Measurements from ENCODE around the gene TUT7. TPM values are rescaled to one million over a fixed set of nuclear protein-coding genes. Genes with fewer than 3 reads are reported as not detected.

The TUT7 gene
- total RNA-seq, 3 donors from 2014 or later: 59.5 to 95.4 (median 65.2) TPM

DNA sequence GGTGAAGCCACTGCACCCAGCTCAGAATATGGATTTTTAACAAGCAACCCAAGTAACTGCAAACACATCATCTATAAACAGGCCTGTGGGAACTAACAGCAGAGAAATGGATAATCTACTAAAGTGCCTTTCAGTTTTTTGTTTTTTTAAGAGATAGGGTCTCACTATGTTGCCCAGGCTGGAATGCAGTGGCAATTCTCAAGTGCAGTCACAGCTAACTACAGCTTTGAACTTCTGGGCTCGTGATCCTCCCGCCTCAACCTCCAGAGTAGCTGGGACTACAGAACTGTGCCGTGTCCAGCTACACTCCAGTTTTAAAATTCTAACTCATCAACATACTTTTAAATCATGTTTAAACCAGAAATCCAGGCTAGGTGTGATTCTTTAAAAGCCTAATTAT, 11.9 kb downstream of the TUT7 start:
- no peaks in the 10 kb centered on the region for H3K36me3 ChIP-seq
- intact Hi-C loops (cut with DNase I; ENCODE audit: low total_unique reads): no loop called here
- H3K9me3 ChIP-seq: no peaks in the 10 kb centered on the region

DNA sequence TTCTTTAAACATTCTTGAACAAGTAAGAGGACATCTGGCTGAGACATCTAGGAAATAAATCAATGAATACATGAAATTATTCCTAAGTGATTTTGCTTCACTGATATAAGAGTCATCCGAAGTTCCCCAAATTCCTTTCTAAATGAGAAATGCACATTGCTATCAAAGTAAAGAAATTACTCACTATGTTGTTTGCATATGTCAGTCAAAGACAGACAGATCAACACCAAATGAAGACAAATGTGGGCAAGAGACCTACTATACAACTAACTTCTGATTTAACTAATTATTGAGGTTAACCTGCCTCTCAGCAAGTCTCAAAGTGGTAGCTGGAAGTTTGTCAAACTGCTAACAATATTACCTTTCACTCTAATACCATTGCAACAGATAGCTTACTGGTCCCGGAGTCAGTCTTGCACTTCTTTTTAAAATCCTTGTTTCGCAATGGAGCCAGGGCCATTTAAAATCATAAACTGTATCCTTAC, 13.2 kb downstream of the TUT7 start:
- H3K27me3 ChIP-seq: no peaks in the 10 kb centered on the region
- H3K9me3 ChIP-seq: no peaks in the 10 kb centered on the region
- no peak overlapping the region for H3K27ac ChIP-seq
- intact Hi-C loops (cut with DNase I; ENCODE audit: low total_unique reads): no loop called here
- no peak for DNase-seq (ENCODE audit: low spot score in 2 of 2)
- H3K4me1 ChIP-seq: no peaks in the 10 kb centered on the region
- no peaks in the 10 kb centered on the region for H3K36me3 ChIP-seq
- H3K4me3 ChIP-seq: no peak overlapping the region
- TF ChIP-seq POLR2AphosphoS5 (IDR thresholded peaks at IDR 0.05) (no peak), POLR2A (IDR thresholded peaks at IDR 0.05) (no peak)
- TF ChIP-seq, protein P1, sequence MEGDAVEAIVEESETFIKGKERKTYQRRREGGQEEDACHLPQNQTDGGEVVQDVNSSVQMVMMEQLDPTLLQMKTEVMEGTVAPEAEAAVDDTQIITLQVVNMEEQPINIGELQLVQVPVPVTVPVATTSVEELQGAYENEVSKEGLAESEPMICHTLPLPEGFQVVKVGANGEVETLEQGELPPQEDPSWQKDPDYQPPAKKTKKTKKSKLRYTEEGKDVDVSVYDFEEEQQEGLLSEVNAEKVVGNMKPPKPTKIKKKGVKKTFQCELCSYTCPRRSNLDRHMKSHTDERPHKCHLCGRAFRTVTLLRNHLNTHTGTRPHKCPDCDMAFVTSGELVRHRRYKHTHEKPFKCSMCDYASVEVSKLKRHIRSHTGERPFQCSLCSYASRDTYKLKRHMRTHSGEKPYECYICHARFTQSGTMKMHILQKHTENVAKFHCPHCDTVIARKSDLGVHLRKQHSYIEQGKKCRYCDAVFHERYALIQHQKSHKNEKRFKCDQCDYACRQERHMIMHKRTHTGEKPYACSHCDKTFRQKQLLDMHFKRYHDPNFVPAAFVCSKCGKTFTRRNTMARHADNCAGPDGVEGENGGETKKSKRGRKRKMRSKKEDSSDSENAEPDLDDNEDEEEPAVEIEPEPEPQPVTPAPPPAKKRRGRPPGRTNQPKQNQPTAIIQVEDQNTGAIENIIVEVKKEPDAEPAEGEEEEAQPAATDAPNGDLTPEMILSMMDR (IDR thresholded peaks at IDR 0.05): no peak

More for the DNA sequence above, 11.9 kb downstream of the TUT7 start:
- H3K27me3 ChIP-seq: no peaks in the 10 kb centered on the region
- no peak overlapping the region for H3K27ac ChIP-seq
- TF ChIP-seq POLR2A (IDR thresholded peaks at IDR 0.05): no peak
- TF ChIP-seq, protein P1 (IDR thresholded peaks at IDR 0.05): no peak
- TF ChIP-seq POLR2AphosphoS5 (IDR thresholded peaks at IDR 0.05): no peak
- no peak overlapping the region for H3K4me3 ChIP-seq
- H3K4me1 ChIP-seq: no peaks in the 10 kb centered on the region
- no peak for DNase-seq (ENCODE audit: low spot score in 2 of 2)

DNA sequence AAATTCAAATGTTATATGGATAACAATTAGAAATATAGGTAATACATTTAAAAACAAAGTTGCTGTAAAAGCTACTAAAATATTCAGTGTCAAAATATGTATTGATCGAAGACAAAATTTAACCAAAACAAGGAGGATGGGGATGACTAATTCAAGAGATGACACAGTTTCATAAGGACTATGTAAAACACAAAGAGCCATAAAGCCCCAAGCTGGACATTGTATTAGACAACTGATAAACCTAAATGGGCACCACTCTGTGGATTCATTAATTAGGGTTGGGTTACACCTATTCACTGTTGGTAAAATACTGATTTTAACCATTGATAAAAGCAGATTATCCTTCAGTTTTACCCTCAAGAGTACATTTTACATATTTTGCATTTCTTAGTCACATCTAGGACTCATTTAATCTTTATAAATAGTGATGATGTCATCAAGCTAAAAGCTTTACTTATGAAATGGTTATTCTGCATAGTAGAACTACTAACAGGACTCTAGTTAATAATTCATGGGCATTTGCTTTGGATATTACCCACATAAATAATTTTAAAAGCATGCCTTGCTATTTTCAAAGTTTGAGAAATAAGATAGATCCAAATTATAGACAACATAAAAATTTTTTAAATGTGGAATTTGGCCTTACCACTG, 13.7 kb downstream of the TUT7 start:
- no peak overlapping the region for H3K27ac ChIP-seq
- no peaks in the 10 kb centered on the region for H3K4me1 ChIP-seq
- H3K27me3 ChIP-seq: no peaks in the 10 kb centered on the region
- H3K36me3 ChIP-seq: no peaks in the 10 kb centered on the region
- no peak overlapping the region for H3K4me3 ChIP-seq
- TF ChIP-seq POLR2AphosphoS5 (IDR thresholded peaks at IDR 0.05): no peak
- TF ChIP-seq, protein P1 (IDR thresholded peaks at IDR 0.05): no peak
- TF ChIP-seq POLR2A (IDR thresholded peaks at IDR 0.05): no peak
- intact Hi-C loops (cut with DNase I; ENCODE audit: low total_unique reads): no loop called here
- no peak for DNase-seq (ENCODE audit: low spot score in 2 of 2)
- H3K9me3 ChIP-seq: no peaks in the 10 kb centered on the region

DNA sequence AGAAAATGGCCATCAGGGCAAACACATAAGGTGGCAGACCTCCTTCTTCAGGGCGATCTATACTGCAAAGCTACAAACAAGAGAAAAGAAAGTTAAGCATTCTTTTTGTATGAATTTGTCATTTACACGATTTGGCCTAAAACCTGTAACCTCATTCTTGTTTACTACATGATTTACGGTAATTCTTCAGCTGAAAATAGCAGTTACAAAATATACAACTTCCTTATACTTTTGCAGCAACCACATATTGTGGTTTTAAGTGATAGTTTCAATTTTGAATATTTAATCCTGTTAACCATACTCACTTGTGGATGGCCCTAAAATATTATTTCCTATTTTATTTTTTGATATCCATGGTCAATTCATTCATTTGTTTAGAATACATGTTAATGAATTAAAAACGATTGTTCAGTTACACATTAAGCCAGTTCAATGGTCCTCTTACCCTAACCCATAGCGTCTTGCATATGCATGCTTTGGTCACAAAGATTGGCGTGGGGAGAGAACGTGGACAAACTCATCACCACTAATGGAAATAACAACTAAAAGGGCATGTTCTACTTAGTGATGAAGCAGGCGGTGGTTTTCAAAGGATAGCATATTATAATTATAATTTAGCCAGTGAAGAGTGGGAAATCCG, 16.6 kb downstream of the TUT7 start:
- no peak overlapping the region for H3K27ac ChIP-seq
- no peak overlapping the region for H3K4me3 ChIP-seq
- no peaks in the 10 kb centered on the region for H3K36me3 ChIP-seq
- H3K9me3 ChIP-seq: no peaks in the 10 kb centered on the region
- TF ChIP-seq POLR2A (IDR thresholded peaks at IDR 0.05) (no peak), POLR2AphosphoS5 (IDR thresholded peaks at IDR 0.05) (no peak)
- TF ChIP-seq, protein P1 (IDR thresholded peaks at IDR 0.05): no peak
- no peaks in the 10 kb centered on the region for H3K4me1 ChIP-seq
- no peak for DNase-seq (ENCODE audit: low spot score in 2 of 2)
- no peaks in the 10 kb centered on the region for H3K27me3 ChIP-seq
- intact Hi-C loops (cut with DNase I; ENCODE audit: low total_unique reads): no loop called here

DNA sequence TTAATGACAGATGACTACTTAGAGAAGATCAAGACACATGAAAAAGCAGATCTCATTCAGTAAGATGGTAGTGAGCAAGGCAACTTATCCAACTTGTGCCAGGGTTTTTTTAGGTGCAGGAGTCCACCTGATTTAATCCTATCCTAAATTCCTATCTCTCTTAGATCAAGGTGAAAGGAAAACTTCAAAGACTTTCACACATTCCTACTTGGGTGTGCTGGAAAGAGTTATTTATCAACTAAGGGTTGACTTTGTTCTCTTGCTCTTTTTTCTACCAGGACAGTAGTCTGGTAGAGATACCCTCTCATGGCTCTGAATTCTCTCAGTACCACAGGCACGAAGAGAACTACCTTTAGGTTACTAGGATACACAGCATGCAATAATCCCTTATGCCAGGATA, 18.2 kb downstream of the TUT7 start:
- TF ChIP-seq POLR2AphosphoS5 (IDR thresholded peaks at IDR 0.05) (no peak), POLR2A (IDR thresholded peaks at IDR 0.05) (no peak)
- TF ChIP-seq, protein P1 (IDR thresholded peaks at IDR 0.05): no peak
- no peaks in the 10 kb centered on the region for H3K36me3 ChIP-seq
- H3K4me3 ChIP-seq: no peak overlapping the region
- intact Hi-C loops (cut with DNase I; ENCODE audit: low total_unique reads): no loop called here
- no peaks in the 10 kb centered on the region for H3K27me3 ChIP-seq
- H3K4me1 ChIP-seq: no peaks in the 10 kb centered on the region
- no peaks in the 10 kb centered on the region for H3K9me3 ChIP-seq
- no peak for DNase-seq (ENCODE audit: low spot score in 2 of 2)
- H3K27ac ChIP-seq: no peak overlapping the region
